Keratinocyte (primary cell): Measurements from ENCODE around the gene PIGM. TPM values are rescaled to one million over a fixed set of nuclear protein-coding genes. Genes with fewer than 3 reads are reported as not detected.

Source experiments
- DNase-seq: peaks from one replicate; pipeline ENCODE4 v3.0.0-alpha.2; 2011; ENCODE audit warnings: low read depth, missing footprints, low spot score
- FAIRE-seq: peaks from 2 replicates; lab custom pipeline; 2011; peaks lifted over from hg19 to GRCh38; lab: Jason Lieb, UNC
- H2AFZ ChIP-seq: 2 replicates; pipeline ENCODE4 v1.6.0; 2012; ENCODE audit warnings: low read length, control low read depth, inconsistent platforms; ENCODE audit not compliant: control insufficient read depth
- H3K27ac ChIP-seq: 2 replicates; pipeline ENCODE4 v1.5.1; 2011; ENCODE audit warnings: low read length; ENCODE audit not compliant: control insufficient read depth, insufficient read depth
- H3K27me3 ChIP-seq: 3 replicates; pipeline ENCODE4 v1.6.0; 2011; ENCODE audit warnings: low read length; ENCODE audit not compliant: control insufficient read depth, insufficient read depth; ENCODE audit errors: extremely low read depth
- H3K36me3 ChIP-seq, 2 experiments: 2 replicates in 1 of 2; 3 replicates in 1 of 2; pipeline ENCODE4 v1.5.1; 2011; ENCODE audit warnings: low read length in 2 of 2, mild to moderate bottlenecking in 1 of 2; ENCODE audit not compliant: control insufficient read depth in 2 of 2, insufficient read depth in 2 of 2; ENCODE audit errors: extremely low read depth in 1 of 2
- H3K4me1 ChIP-seq: 3 replicates; pipeline ENCODE4 v1.5.1; 2011; ENCODE audit warnings: low read length; ENCODE audit not compliant: control insufficient read depth, insufficient read depth; ENCODE audit errors: extremely low read depth
- H3K4me2 ChIP-seq: 3 replicates; pipeline ENCODE4 v1.6.0; 2011; ENCODE audit warnings: low read depth, low read length; ENCODE audit not compliant: control insufficient read depth, insufficient read depth; ENCODE audit errors: extremely low read depth
- H3K4me3 ChIP-seq, 3 experiments: fragments of 200-600 bp in 1 of 3; sonication (generic) in 1 of 3; 2 replicates in 2 of 3; 3 replicates in 1 of 3; pipeline ENCODE4 v1.5.1; 2011 to 2016; ENCODE audit warnings: low read length in 3 of 3, mild to moderate bottlenecking in 3 of 3, control low read depth in 2 of 3, inconsistent platforms in 1 of 3, low read depth in 1 of 3, mixed read lengths in 1 of 3, mixed run types in 1 of 3, moderate library complexity in 1 of 3; ENCODE audit not compliant: control insufficient read depth in 2 of 3, insufficient read depth in 2 of 3; ENCODE audit errors: extremely low read depth in 1 of 3
- H3K79me2 ChIP-seq: 2 replicates; pipeline ENCODE4 v1.6.0; 2012; ENCODE audit warnings: low read length; ENCODE audit not compliant: control insufficient read depth, insufficient read depth
- H3K9ac ChIP-seq: 3 replicates; pipeline ENCODE4 v1.6.0; 2011; ENCODE audit warnings: low read length; ENCODE audit not compliant: control insufficient read depth, insufficient read depth; ENCODE audit errors: extremely low read depth
- H3K9me1 ChIP-seq: 3 replicates; pipeline ENCODE4 v1.6.0; 2011; ENCODE audit warnings: low read length; ENCODE audit not compliant: control insufficient read depth, insufficient read depth; ENCODE audit errors: extremely low read depth
- H3K9me3 ChIP-seq: 2 replicates; pipeline ENCODE4 v1.5.1; 2012; ENCODE audit warnings: low read depth, low read length; ENCODE audit not compliant: control insufficient read depth
- H4K20me1 ChIP-seq: 3 replicates; pipeline ENCODE4 v1.6.0; 2011; ENCODE audit warnings: low read length; ENCODE audit not compliant: control insufficient read depth, insufficient read depth; ENCODE audit errors: extremely low read depth
- EZH2 ChIP-seq: IDR thresholded peaks from one replicate; pipeline ENCODE4 v1.6.1; 2012; ENCODE audit warnings: inconsistent platforms, mild to moderate bottlenecking, low read length, moderate library complexity
- dilution Hi-C: fragments of 300-500 bp; cut with MboI; formaldehyde crosslinking; loops from one replicate; pipeline ENCODE4 v1.7.0; 2020; ENCODE audit warnings: low sequenced_read_pairs; ENCODE audit not compliant: extremely low pct_ligation_motif_present
- polyA plus RNA-seq, 5 experiments: library from polyadenylated mRNA; depleted of rRNA in 3 of 5; stranded (reverse) in 3 of 5; stranded (forward) in 1 of 5; unstranded in 1 of 5; fragments of >200 nt; gene quantifications; 1 replicate in 1 of 5; 2 replicates in 3 of 5; 3 replicates in 1 of 5; pipeline versions ENCODE4 v1.2.1 to v1.2.3, GENCODE V29; 2011 to 2012; ENCODE audit warnings: missing spikeins in 2 of 5, low read depth in 1 of 5, low replicate concordance in 1 of 5
- TF ChIP-seq, protein P1 (sequence below), 3 experiments: IDR thresholded peaks in 1 of 3; conservative IDR thresholded peaks in 1 of 3; optimal IDR thresholded peaks in 1 of 3; 2 replicates in 2 of 3; 3 replicates in 1 of 3; pipeline versions ENCODE3 to v1.5.1; 2011; ENCODE audit warnings: low read length in 3 of 3, mild to moderate bottlenecking in 3 of 3, moderate library complexity in 2 of 3, control low read depth in 1 of 3, inconsistent platforms in 1 of 3; ENCODE audit not compliant: insufficient read depth in 2 of 3; ENCODE audit errors: extremely low read depth in 1 of 3

Gene PIGM
- polyA plus RNA-seq, 1 donor (not counting 4 experiments of a cell fraction or from before 2014, with no cell fraction given): 3.1 TPM

DNA sequence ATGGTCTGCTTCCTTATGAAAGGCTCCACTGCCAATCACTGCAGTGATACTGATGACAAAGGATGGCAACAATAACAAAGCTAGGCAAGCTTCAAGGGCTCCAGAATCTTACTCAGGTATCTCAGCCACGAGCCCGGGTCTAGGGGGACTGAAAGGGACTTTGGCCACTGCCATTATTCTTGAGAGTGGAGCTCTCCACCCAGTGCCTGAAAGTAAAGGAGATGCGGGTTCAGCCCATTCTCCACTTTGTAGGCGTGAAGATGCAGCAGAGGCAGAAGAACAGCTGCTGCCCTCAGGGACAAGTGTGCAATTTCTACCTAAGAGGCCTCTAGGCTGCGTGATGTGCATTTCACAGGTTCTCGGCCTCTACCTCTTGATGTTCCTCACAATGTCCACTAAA is 46.3 kb downstream of the PIGM start:
- Histone ChIP-seq H3K4me2 (no peak overlapping the region), H3K79me2 (no peaks in the 10 kb centered on the region), H3K27me3 (no peaks in the 10 kb centered on the region), H3K4me3 (no peak overlapping the region), H3K4me1 (no peaks in the 10 kb centered on the region), H4K20me1 (no peaks in the 10 kb centered on the region), H3K9me1 (no peaks in the 10 kb centered on the region), H3K27ac (no peak overlapping the region), H3K9ac (no peak overlapping the region), H2AFZ (no peak overlapping the region), H3K9me3 (no peaks in the 10 kb centered on the region), H3K36me3 (peaks cover 14 to 15% of the 10 kb centered on the region in 2 experiments)
- no peak for FAIRE-seq
- no peak for DNase-seq
- dilution Hi-C loops: no loop called here
- no peak for TF ChIP-seq EZH2
- TF ChIP-seq, protein P1, sequence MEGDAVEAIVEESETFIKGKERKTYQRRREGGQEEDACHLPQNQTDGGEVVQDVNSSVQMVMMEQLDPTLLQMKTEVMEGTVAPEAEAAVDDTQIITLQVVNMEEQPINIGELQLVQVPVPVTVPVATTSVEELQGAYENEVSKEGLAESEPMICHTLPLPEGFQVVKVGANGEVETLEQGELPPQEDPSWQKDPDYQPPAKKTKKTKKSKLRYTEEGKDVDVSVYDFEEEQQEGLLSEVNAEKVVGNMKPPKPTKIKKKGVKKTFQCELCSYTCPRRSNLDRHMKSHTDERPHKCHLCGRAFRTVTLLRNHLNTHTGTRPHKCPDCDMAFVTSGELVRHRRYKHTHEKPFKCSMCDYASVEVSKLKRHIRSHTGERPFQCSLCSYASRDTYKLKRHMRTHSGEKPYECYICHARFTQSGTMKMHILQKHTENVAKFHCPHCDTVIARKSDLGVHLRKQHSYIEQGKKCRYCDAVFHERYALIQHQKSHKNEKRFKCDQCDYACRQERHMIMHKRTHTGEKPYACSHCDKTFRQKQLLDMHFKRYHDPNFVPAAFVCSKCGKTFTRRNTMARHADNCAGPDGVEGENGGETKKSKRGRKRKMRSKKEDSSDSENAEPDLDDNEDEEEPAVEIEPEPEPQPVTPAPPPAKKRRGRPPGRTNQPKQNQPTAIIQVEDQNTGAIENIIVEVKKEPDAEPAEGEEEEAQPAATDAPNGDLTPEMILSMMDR (optimal IDR thresholded peaks at IDR 0.05 in 1 of 3, IDR thresholded peaks at IDR 0.05 in 1 of 3, conservative IDR thresholded peaks at IDR 0.05 in 1 of 3; ENCODE audit: extremely low read depth in 1 of 3, insufficient read depth in 2 of 3, low read length in 3 of 3): no peak

DNA sequence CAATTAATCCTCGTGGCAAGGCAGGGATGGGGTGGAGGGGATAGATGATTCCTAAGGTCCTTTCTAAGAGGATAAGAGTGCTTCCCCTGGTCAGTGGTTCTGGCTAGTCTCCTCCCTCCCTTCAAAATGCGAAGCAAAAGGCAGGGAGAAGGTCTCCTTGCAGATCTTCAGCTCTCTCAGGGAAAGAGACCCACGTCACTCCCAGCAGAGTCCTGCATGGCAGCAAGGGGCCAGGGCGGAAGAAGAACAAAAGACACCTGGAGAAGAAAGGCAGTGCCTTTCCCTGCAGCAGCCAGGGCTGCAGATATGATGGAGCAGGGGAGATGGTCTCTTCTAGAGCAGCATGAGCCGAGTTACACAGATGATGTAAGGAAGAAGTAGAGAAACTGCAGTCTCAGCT is 48.1 kb downstream of the PIGM start:
- FAIRE-seq (no peak), DNase-seq (no peak)
- Histone ChIP-seq H2AFZ (no peak overlapping the region), H3K4me2 (no peak overlapping the region), H3K9me3 (no peaks in the 10 kb centered on the region), H3K79me2 (no peaks in the 10 kb centered on the region), H3K27ac (no peak overlapping the region), H3K27me3 (no peaks in the 10 kb centered on the region), H3K4me3 (no peak overlapping the region), H4K20me1 (no peaks in the 10 kb centered on the region), H3K9me1 (no peaks in the 10 kb centered on the region), H3K9ac (no peak overlapping the region), H3K36me3 (peaks cover 15 to 17% of the 10 kb centered on the region in 2 experiments), H3K4me1 (no peaks in the 10 kb centered on the region)
- dilution Hi-C loops: no loop called here
- no peak for TF ChIP-seq EZH2
- TF ChIP-seq, protein P1 (optimal IDR thresholded peaks at IDR 0.05 in 1 of 3, IDR thresholded peaks at IDR 0.05 in 1 of 3, conservative IDR thresholded peaks at IDR 0.05 in 1 of 3; ENCODE audit: extremely low read depth in 1 of 3, insufficient read depth in 2 of 3, low read length in 3 of 3): no peak
